Stimulated activated naive CD8-positive, alpha-beta T cell treated with anti-CD3 and anti-CD28 coated beads, Interleukin-15, amount 100 ng/mL, for 72 hours (primary cell): ENCODE data around the gene SMC1A.

Experiments
- ATAC-seq: fragments of 150-1000 bp; cut with Tn5 transposase; 2 replicates; pipeline ENCODE4 v1.10.0; 2021; ENCODE audit warnings: mild to moderate bottlenecking, moderate library complexity
- DNase-seq, 2 donors: peaks; one replicate each; pipeline ENCODE4 v3.0.0; 2021 to 2022
- H3K27ac Mint-ChIP-seq, 2 donors: one replicate each; pipeline ENCODE4 v1.8.0; 2022; ENCODE audit warnings: mild to moderate bottlenecking in 2 of 2, mixed read lengths in 2 of 2, moderate library complexity in 2 of 2
- H3K27me3 Mint-ChIP-seq: one replicate; pipeline ENCODE4 v1.8.0; 2022; ENCODE audit warnings: mixed read lengths
- H3K4me1 Mint-ChIP-seq: one replicate; pipeline ENCODE4 v1.8.0; 2022; ENCODE audit warnings: mild to moderate bottlenecking, mixed read lengths
- H3K4me3 Mint-ChIP-seq, 2 donors: one replicate each; pipeline ENCODE4 v1.8.0; 2022; ENCODE audit warnings: mild to moderate bottlenecking in 2 of 2, mixed read lengths in 2 of 2, moderate library complexity in 1 of 2
- H3K9me3 Mint-ChIP-seq, 2 donors: one replicate each; pipeline ENCODE4 v1.8.0; 2022; ENCODE audit warnings: mixed read lengths in 2 of 2

The SMC1A gene

DNA sequence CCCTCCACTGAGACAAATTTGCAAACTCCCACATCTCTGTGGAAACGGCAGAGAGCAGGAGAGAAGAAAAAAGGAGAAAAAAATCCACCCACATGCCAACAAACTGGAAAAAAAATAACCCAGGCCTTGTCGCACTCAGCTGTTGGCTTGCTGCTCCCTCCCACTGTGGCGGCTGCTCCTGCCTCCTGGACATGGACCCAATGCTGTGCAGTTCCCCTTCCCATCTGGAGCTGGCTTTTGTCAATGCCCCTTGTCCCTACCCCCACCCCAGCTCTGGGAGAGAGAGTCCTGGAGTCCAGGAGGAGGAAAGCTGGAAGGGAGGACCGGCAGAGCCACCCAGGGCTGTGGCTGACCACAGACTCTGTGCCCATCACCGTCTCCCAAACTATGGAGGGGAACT, 90.2 kb downstream of the SMC1A start:
- no peaks in the 10 kb centered on the region for H3K9me3 Mint-ChIP-seq
- no peaks in the 10 kb centered on the region for H3K4me1 Mint-ChIP-seq
- no peak overlapping the region for H3K4me3 Mint-ChIP-seq
- H3K27ac Mint-ChIP-seq = no peak overlapping the region
- ATAC-seq (no peak), DNase-seq (no peak)
- peaks cover 18% of the 10 kb centered on the region for H3K27me3 Mint-ChIP-seq

DNA sequence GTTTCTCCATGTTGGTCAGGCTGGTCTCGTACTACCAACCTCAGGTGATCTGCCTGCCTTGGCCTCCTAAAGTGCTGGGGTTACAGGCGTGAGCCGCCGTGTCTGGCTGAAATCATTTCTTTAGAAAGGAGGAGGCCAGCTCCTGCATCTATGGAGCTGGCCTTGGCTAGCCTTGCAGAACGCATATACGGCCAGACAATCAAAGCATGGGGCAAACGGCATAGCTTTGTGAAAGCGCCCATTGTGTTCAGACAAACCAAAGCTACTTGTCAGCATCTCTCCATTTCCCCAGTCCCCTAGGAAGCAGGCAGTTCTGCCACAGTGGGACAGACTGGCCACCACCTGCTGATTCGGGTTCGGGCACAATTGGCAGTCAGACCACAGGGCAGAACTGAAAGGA, 92.1 kb downstream of the SMC1A start:
- Mint-ChIP-seq H3K4me1 (no peaks in the 10 kb centered on the region), H3K4me3 (no peak overlapping the region), H3K27ac (no peak overlapping the region), H3K27me3 (peaks cover 30% of the 10 kb centered on the region), H3K9me3 (no peaks in the 10 kb centered on the region)
- DNase-seq = no peak
- no peak for ATAC-seq

DNA sequence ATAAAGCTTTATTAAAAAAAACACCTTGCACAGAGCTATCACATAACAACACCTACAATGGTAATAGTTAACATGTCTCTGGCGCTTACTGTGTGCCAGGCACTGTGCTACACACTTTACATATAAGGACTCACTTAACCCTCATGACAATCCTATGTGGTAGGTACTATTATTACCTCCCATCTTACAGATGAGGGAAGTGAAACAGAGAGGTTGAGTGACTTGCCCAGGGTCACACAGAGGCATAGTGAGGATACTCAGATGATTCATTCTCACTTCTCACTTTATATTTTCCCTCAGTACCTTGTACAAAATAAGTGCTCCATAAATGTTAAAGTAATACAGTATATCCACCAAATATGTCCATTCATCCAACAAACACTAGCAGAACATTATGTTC, 97.7 kb downstream of the SMC1A start:
- Mint-ChIP-seq H3K4me1 (peaks cover 14% of the 10 kb centered on the region), H3K4me3 (no peak overlapping the region), H3K27ac (no peak overlapping the region), H3K9me3 (no peaks in the 10 kb centered on the region), H3K27me3 (peaks cover 57% of the 10 kb centered on the region)
- DNase-seq = no peak
- no peak for ATAC-seq
